HG03159 (cell line): ENCODE measurements around the gene PNPLA7.
A peak's percentile ranks its signal among the peaks of the same experiment; 100 is the strongest.

Experiments used
- ATAC-seq: cut with Tn5 transposase; IDR thresholded peaks from one replicate; pipeline ENCODE4 v1.9.1; 2021; ENCODE audit warnings: mild to moderate bottlenecking, moderate library complexity; ENCODE audit not compliant: unreplicated experiment

The PNPLA7 gene

DNA sequence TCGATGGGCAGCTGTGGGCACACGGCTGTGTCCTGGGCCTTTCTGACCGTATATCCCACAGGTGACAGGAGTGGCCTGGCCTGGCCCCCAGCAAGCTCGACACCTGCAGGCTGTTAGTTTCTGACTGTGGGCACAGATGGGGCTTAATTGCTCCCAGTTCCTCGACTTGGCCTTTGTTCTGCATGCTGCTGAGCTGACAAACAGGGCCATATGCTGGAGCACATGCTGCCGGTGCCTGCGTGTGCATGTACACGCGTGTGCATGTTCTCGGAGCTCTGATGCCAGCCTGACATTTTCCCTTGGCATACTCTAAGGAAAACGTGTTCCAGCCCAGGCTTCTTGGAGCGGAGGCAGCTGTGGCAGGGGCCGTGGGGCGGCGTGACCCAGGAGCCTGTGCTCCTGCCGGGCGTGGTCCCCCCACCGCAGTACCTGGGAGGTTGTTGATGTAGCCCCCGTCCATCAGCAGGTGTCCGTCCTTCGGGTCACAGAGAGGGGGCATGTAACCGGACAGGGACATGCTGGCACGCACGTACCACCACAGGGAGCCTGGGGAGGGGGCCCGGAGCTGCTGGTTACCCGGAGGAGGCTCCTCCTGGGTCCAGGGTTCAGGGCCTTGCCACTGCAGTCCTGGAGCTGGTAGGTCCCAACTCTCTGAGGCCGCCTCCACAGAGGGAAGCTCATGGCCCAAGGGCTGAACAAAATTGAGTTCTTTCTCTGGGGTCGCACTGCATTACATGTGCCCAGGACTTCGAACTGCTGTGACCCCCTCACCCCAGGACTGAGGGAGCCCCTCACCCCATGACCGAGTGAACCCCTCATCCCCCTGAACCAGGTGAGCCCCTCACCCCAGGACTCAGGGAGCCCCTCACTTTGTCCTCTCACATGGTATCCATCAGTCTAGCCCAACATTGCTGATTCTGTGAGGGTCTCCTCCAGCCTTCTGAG is 86.9 kb downstream of the PNPLA7 start:
- no peak for ATAC-seq

DNA sequence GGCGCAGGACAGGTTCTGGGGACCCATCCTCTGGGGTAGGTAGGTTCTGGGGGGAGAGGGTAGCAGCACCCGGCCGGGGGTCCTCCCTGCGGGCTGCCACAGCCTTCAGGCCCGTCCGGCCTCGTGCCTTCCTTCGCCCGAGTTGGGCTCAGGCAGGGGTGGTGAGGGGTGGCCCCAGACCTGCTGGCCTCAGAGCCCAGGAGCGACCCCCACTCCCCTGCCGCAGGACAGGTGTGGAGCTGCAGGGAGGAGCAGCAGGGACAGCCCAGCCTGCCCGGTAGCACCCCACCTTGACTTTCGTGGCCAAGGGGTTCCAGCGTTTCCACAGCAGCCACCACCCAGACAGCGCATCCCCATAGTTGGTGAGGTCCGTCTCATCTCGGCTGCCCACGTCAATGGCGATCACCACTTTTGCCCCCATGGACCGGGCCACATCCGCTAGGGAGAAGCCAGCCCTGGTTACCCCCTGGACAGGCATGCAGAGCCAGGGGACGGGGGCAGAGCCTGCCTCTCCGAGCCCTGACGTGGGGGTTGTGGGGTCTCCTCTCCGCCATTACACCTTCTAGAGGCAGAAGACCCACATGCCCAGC is 87.7 kb downstream of the PNPLA7 start:
- ATAC-seq = no peak

DNA sequence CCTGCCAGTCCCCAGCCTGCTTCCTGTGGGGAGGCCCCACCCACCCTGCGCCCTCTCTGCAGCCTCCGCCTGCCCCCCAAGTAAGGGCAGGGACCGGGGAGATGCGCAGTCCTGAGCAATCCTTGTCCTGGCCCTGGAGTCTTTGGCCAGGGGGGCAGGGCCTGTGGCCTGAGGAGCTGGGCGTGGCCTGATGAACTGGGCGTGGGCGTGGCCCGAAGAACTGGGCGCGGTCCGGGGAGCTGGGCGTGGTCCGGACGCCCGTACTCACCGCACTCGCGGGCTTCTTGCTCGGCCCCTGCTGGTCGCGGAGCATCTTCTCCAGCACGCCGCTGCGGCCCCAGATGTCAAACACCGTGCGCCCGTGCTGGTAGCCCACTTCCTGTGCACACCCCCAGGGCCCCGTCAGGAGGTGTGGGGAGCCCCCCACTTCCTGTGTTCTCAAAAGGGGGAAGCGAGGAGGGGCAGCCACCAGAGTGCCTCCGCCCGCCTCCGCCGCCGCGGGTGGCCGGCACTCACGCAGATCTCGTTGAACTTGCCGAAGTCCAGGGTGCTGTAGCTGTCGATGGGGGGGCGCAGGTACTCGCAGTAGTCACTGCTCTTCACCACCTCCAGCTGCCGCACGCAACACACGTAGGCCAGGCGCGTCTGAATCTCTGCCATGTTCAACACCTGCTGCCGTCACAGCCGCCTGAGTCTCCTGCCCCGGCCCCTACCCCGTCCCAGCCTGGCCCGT is 88.4 kb downstream of the PNPLA7 start:
- peak; percentile 42 for ATAC-seq

DNA sequence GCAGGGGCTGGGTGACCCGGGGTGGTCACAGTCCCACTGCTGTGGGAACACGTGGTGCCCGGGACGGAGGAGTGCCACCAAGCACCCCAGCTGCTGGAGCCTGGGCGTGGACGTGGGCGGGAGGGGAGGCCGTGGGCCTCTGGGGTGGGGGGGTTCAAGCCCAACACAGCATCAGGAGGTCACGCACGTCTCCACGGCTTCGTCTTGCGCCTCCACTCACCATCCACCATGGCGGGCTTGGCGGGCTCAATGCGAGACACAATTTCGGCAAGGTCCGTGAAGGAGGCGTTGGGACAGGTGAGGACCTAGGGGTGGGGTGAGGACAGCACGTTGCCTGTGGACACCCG is 88.9 kb downstream of the PNPLA7 start:
- ATAC-seq = no peak

DNA sequence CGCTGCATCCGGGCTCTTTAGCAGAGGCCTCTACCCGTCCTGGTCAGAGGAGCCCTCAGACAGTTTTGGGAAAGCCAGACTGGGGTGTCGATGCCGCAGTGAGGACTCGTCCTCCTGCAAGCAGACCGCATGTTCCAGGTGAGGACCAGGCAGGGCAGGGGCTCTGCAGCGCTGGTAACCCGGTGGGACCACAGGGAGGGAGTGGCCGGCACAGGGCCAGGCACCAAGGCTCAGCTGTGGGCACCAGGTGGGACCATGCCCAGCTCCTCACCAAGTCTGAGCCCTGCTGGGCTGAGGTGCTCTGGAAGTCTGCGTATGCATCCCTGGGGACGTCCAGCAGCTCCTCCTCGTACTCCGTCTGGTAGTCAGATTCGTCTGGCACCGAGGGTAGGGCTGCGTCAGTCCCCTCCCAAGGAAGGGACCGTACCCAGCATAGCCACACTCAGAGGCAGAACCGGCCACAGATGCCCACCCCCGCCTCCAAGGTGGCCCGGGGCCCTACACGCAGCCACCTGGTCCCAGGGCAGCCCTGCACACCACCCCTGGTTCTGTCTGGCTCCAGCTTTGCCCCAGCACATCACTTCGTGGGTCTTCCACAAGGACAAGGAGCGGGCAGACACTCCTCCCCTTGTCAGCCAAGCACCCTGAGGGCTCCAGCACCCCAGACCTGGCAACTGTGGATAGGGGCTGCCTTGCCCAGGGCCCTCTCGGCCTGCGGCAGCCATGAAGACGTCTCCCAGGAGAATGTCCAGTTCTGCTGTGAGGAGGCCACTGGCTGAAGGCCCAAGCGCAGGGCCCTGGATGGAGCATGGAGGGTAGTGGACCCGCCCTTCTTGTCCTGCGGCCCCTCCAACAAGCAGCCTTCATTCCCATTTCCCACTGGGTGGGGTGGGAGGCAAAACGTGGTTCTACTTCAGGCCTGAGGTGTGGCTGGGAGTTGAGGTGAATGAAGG is 89.6 kb downstream of the PNPLA7 start:
- ATAC-seq = no peak

DNA sequence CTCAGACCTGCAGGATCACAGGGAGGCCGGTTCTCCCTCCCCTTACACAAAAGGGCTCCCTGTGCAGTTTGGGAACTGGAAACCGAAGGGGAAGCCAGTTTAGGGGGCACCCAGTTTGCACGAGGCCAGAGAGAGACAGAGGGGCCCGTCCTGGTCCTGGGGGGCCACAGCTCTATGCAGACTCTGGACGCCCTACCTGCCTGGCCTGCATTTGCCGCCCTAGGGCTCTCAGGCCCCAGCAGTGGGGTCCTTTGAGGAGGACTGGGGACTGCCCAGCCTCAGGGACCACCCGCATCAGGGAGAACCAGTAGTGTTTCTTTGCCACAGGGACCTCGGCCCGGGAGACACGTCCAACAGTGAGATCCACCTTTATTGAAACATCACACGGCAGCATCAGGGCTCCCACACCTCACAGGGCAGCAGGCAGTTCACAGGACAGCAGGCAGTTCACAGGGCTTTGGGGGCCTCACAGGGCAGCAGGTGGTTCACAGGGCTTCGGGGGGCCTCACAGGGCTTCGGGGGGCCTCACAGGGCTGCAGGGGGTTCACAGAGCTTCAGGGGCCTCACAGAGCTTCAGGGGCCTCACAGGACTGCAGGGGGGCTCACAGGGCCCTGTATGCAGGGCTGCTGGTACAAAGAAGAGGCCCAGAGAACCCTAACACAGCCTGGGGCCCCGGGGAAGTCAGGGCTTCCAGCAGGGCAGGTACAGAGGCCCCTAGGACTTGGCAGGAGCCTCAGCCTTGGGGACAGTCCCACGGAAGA is 90.4 kb downstream of the PNPLA7 start:
- ATAC-seq = no peak

DNA sequence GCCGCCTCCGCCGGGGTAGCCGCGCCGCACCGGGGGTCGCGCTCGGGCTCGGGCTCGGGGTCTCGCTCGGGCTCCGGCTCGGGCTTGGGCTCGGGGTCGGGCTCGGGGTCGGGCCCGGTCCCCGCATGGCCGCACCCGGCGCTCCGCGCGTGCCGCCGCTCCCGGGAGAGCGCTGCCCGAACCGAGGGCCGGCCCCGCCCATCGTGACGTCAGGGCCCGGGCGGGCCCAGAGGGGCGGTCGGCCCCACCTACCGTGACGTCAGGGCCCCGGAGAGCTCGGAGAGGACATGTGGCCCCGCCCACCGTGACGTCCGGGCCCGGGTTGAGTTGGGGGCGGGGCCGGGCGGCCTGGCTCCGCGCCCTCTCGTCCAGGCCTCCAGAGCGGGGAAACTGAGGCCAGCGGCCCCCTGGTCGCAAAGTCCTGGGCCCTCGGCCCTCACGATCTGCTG is 91.0 kb downstream of the PNPLA7 start, which contains the start of gene NSMF:
NSMF (minus strand) TSS at position 183 of the 449 bp plus-strand sequence. CDS start 232 bp downstream, outside the sequence.
- ATAC-seq = peak; percentile 61

DNA sequence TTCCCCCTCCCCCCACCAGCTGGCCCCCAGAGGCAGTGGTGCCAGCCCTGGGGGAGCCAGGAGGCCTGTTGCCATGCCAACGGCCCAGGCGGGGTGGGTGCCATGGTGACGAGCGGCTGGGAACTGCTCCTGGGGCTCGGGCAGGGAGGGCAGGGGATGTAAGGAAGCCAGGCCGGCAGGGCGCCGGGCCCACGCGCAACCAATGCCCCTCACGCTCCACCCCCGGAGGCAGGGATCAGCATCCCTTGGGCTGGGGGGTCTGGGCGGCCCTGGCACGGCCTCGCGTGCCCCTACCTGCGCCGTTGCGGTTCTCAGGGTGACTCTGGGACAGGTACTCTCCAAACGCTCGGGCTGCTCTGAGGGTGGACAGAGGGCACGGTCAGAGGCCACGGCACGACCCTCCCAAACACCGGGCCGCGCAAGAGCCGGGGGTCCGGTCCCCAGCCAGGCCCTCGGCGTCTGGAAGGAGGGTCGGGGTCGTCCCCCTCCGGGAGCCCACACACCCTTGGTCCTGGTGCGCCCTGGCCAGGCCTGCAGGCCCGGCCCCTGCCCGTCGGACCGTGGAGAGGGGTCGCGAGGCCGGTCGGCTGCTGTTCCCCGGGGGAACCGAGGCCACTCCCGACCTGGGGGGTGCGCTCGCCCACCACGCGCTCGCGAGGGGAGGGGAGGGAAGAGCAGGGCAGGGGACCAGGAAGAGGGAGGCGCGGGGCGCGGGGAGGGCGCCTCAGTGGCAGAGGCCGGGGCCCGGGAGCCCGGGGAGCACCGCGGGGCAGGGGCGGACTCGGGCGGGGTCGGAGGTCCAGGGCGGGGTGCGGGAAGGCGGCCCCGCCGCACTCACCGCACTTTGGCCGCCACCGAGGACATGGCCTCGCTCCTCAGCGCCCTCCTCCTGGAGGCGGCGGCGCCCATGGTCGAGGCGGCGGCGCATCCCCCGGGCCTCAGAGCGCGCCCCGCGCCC is 91.7 kb downstream of the PNPLA7 start:
- peak; percentile 4 for ATAC-seq

DNA sequence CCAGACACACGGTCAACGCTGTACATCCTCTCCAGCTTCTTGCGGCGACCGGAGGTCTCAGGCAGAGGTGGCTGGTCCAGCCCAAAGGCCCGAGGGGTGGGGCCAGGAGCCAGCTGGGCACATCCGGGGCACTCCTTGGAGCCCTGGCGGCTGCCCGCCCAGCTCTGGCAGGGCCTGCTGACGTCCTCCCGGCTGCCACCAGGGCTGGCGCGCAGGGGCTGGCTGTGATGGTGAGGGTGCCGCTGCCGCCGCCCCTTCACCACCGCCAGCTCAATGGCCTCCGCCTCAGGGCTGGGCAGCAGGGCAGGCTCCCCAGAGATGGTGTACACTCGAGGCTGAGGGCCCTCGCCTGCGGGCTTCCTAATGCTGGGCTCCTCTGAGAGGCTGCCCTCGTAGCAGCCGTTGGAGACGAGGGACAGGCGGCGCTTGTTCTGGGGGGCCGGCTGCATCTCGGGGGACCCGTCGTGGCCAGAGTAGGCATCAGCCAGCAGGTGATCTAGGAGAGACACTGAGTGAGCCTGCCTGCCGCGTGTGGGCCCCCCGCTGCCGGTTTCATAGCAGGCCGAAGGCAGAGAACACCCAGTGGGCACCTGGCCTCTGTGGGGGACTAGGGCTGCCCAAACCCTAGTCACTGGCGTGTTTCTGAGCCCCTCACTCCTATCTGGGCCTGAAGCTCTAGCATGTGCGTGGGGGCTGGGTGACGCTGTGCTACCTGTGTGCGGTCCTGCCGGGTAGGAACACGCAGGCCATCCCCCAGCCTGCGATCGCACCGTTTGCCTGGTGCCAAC is 92.6 kb downstream of the PNPLA7 start:
- no peak for ATAC-seq

DNA sequence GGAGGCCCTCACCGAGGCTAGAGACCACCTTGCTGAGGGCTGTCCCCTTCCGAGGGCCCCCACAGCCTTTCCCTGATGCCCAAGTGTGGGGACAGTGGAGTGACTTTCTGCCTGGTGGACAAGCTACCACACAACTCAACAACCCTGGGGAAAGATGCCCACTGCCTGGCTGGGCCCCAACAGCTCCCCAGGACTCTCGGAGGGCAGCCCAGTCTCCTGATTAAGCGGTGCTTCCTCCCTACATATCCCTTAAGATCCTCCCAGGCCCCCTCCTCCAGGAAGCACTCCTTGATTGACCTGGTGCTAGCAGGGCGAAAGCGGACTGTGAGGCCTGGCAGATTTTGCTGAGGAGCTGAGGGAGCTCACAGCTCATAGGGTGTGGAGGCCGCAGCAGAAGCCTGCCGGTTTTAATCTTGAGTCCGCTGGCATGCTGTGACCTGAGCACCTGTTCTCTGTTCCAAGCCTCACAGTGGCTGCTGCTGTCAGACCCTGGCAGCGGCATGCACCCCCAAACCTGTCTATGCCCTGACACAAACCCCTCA is 93.3 kb downstream of the PNPLA7 start:
- ATAC-seq = no peak

DNA sequence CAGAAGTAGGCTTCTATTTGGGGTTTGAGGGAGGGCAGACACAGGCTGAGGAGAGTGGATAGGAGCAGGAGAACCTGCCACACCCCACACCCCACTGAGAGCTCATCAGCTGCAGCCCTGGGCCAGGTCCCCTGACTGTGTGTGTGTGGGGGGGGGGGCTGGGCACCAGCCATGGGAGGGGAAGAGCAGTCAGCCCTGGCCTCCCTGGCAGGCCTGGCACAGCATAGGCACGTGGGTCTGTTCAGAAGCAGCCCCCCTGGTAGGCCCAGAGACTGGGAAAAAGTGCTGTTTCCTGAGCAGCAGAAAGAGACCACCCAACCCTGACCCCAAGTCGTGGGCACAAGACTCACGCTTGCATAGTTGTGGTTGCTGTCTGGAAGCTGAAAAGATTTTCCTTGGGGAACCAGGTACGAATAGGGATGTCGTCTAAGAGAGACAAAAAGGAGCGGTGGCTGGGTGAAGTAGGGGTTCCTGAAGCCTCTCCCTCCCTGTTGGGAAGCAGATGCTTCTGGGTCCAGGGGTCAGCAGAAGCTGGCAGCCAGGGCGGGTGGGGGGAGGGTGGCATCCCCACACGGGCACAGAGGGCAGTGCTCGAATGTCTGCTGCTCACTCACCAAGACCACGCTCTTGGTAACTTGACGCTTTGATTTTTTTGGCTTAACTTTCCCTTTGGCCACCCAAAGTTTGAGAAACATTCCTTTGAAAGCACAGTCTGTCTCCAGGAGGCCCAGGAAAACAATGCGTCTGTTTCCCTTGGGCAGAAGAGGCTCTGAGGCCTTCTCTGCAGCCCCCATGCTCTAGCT is 93.9 kb downstream of the PNPLA7 start:
- no peak for ATAC-seq

DNA sequence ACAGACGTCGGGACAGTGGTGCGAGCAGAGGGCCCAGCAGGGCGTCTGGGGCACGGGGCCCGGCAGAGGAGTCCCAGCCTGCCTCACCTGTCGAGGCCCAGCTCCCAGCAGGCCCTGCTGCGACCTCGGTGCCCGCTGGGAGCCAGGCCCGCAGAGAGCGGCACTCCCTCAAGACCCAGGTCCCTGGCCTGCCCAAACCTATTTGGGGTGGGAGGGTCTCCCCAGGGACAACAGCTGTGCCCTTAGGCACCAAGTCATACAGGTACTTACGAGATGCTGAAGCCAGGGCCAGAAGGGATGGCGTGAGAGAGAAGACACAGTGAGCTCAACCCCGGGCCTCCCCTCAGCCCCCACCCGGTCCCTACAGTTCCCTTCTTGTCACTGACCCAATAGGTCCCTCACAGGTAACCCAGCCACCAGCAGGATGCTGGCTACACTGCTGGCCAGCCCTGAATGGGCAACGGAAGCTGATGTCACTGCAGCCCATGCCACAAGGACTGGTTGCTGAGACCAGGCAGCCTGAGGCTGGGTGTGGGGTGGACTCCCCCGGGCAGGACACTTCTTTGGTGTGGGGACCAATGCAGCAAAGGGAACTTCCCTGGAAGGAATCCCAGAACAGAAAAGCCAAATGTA is 94.7 kb downstream of the PNPLA7 start:
- no peak for ATAC-seq

DNA sequence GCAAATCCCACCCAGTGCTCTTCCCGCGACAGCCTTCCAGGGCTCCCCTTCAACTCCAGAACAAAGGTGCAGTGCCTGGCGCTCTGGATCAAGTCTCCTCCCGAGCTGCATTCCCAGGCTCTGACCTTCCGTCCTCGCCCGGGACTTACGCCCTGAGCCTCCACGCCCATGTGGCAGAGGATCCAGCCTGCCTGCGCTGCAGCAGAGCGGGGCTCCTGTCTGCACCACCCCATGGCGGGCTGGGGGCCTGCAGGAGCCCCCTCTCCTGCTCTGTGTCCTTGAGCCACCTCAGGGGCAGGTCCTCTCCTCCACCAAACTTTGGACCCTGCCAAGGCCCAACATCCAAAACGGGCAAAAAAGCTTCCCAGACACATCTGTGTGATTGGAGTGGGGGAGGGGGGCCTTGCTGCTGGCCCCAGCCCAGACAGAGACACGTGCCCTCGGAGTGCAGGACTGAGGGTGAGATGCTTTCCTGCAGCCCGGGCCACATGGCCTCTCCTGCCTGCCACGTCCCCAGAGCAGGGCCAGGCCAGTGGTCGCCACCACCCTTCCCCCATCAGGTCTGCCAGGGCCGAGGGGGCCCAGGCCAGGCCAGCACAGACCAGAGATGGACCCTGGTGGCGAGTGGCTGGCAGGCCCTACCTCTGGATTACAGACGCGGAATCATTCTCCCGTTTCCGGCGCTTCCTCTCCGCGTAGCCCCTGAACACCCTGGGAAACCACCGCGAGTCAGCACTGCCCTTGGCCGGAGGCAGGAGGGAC is 95.4 kb downstream of the PNPLA7 start:
- no peak for ATAC-seq

DNA sequence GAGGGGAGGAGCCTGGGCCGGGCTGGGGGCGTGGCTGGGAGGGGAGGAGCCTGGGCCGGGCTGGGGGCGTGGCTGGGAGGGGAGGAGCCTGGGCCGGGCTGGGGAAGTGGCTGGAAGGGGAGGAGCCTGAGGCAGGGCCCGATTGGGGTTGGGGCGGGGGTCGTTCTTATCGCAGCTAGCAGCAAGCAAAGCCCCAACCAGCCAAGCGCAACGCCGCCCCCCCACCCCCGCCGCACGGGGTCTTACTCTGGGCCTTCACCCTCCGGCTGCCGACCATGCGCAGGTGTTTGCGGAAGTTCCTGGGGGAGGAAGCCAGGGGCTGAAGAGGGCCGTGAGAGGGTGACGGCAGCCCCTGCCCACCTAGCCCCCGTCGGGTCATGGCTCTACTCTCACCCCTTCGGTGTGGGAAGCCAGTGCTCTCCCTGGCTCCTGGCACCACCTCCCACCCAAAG is 96.0 kb downstream of the PNPLA7 start:
- no peak for ATAC-seq

DNA sequence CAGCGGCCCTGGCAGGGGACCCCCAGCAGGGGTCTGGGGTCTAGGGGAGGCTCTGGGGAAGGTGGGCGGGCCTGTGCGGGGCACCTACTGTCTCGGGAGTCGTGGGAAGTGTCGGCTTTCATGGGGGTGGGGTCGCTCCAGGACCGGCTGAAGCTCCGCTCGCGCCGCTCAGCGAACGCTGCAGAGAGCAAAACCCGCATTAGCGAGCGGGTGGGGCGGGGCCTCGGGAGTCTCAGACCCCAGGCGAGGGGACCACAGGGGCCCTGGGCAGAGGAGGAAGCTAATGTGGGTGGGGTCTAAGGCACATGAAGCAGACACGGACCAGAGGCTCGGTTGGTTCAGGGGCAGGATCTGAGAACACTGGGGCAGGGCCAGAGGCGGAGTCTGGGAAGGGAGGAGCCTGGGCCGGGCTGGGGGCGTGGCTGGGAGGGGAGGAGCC is 96.5 kb downstream of the PNPLA7 start:
- ATAC-seq = peak; percentile 60
